ENCODE data around the gene PACSIN1.

The PACSIN1 gene

DNA sequence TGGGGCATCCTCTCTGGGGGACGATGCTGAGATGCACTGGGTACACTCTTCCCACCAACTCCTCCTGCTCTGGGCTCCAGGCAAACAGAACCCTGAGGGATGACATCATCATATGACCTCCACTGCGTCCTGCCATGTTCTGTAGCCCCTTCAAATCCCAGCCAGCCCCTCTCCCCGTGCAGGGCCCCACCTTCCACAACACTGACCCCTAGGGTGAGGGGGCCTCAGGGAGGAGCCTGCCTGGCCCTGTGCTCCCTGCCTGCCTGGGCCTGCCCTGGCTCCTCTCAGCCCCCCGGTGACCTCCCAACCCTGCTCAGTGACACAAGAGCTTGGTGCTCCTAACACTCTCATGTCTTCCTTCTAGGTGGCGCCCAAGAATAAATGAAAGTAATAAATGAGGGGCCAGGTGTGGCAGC is 99.9 kb downstream of the PACSIN1 start:
- no peak for DNase-seq

DNA sequence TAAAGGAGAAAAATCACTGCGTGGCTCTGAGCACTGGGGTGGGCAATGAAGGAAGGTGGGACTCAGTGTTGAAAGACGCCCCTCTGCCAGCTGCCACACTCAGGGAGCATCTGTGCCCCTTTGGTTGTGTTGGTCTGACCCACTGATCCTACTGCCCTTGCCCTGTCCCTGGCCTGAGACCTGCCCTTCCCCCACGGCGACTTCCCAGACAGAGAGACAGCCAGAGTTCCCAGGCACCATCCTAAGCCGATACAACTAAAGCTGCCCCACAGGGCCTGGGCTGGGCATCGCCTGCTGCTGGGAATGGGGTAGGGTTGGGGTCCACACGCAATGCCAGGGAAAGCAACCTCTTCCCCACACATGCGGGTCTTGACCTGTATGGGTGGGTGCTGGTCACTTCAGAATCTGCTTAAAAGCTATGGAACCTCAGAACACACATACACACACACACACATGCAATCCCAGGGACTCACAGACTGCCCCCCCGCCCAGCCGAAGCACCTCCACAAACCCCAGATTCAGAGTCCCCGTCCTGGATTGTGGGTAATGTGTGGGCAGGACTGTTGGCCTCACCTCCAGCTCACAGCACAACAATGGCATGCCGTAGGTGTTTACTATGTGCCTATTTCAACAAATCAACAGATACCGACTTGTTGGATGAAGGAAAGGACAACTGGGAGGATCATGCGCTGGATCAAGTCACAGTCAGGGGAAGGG is 101.1 kb downstream of the PACSIN1 start:
- DNase-seq = no peak

- DNase-seq = no peak
Observed at GRCh38 chr6:34568341-34569201, 102.7 kb downstream of the PACSIN1 start.

GRCh38 chr6:34569361-34569973 is 103.6 kb downstream of the PACSIN1 start:
- no peak for DNase-seq

DNA sequence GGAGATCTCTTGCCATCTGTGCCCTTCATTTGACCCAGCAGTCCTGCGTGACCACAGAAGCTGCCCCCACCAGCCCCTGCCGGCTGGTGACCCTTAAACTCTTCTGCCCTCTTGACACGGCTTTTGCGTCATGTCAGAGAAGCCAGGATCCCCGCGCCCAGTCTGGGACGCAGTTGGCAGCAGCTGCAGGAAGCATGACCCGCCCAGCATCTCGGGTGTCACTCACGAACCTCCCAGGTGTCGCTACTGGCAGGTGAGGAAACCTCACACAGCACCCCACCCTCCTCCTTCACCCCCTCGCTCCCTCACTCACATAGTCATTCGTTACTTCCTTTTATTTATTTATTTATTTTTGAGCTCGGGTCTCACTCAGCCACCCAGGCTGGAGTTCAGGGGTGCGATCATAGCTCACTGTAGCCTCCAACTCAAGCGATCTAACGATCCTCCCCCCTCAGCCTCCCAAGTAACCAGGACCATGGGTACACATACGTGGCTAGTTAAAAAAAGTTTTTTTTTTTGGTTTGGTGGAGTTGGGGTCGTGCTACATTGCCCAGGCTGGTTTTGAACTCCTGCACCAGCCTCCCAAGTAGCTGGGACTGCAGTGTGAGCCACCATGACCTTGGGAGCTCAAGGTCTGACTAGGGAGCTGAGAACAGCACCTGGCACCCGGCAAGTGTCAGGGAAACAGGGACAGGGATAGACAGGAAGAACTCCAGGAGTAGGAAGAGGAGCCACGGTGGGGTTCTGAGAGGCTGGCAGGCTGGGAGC is 104.4 kb downstream of the PACSIN1 start:
- no peak for DNase-seq

- DNase-seq = no peak
Observed at GRCh38 chr6:34571388-34571787, 105.5 kb downstream of the PACSIN1 start.

DNA sequence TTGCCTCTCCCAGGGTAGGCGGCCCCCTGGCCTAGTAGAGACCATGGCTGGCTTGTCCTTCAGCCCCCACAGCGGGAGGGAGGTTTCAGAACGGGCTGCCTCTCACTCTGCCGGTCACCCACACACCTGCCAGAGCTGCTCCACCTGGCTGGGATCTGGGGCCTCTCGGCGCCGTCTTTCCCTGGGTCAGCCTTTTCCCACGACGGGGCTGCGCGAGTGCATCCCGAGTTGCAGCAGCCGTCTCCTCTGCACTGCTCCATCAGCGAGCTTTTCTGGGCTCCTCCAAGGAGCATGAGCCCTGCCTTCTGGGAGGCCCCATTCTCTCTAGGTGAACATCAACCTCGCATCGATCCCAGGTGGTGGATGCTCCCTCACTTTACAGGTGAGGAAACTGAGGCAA is 106.1 kb downstream of the PACSIN1 start:
- DNase-seq = no peak

DNA sequence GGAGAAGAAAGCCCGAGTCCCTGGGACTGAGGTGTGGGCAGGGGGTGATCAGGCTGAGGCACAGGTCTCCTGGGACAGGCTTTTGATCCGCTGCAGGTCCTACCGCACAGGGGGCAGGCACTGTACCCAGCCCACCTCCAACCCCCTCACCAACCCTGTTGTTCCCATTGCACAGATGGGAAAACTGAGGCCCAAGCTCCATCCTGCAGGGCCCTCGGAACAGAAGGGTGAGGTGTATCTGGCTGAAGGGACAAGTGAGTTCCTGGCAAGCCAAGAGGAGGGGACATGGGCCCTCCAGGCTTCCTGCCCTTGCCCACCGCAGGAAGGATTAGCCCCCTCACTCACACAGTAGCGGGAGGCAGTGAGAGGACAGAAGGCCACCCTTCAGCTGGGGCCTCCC is 106.7 kb downstream of the PACSIN1 start:
- no peak for DNase-seq

- no peak for DNase-seq
Observed at GRCh38 chr6:34573567-34574183, 107.8 kb downstream of the PACSIN1 start.

DNA sequence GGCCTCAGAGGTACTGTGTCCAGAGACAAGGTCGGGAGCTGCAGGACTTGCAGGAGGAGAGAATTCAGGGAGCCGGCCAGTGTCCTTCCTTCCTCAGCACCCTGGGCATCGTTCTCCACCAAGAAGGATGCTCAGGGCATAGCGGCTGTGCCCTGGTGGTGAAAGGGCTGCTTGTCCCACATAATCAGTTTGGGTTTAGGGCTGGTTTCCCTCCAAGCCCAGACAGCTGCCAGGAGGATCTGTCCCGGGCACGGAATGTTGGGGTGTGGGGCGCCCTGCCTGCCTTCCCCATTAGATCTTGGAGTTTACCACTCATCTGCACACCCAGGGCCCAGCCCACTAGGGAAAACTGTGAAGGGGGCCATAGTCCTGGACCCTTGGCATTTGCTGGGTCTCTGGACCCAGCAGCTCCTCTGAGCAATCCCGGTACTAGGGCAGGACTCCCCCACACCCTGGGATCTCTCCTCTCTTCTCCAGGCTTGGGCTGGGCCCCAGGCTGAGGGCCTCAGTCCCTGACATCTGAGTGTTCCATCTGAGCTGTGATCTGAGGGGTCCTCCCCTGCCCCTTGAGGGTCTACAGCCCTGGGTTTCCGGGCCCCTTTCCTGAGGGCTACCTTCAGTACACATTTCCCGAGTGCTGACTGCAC is 108.9 kb downstream of the PACSIN1 start:
- DNase-seq = no peak

DNA sequence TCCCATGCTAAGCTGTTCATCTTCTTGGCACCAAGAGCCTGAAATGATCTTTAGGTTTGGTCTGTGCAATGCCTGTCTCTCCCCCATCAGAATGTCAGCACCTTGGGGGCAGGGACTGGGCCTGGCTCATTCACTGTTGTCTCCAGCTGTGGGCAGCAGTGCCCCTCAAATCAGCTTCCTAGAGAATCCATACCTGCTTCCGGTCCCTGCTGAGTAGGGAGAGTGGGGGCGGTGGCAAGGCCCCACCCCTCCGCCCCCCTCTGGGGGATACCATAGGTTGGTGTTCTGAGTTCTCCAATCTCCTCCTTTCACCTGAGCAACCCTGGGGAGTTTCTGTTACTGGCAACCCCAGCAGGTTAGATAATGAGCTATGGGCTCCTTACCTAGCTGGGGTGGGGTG is 109.5 kb downstream of the PACSIN1 start:
- DNase-seq = no peak

- DNase-seq = peak; percentile 10
Observed at GRCh38 chr6:34576286-34576955, 110.5 kb downstream of the PACSIN1 start.

GRCh38 chr6:34578445-34579262 is 112.8 kb downstream of the PACSIN1 start:
- DNase-seq = no peak

GRCh38 chr6:34580707-34581560 is 115.1 kb downstream of the PACSIN1 start:
- DNase-seq = no peak

DNA sequence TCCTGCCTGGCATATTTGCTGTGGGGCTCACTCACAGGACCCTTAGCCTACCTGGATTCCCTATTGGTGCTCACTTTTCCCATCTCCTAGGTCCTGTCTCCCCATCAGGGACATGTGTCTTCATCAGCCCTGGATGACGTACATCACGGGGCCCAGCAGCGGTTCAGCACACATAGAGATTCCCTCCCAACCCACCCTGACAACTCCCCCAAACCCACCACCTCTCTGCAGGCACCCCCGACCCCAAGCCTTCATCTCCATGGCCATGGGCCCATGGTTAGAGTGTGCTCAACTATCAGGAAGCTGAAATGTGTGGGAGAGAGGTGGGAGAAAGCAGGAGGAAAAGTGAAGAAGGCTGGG is 115.7 kb downstream of the PACSIN1 start:
- no peak for DNase-seq

DNA sequence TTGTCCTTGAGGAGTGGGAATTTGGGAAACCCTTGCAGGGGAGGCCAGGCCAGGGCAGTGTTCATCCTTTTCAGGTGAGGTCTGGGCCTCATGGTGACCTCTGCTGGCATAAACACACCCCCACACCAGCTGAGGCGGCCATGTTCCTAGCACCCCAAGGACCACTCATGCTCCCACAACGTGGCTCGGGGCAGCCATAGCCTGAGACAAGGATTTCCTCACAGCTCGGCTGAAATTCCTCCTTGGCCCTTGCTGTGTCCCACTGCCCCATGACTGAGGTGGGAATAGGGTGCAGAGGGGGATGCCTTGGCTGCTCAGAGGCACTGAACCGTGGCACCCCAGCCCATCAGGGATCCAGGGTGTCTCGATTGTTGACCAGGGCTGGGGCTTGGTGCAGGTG is 117.6 kb downstream of the PACSIN1 start:
- DNase-seq = no peak

GRCh38 chr6:34583861-34584604 is 118.2 kb downstream of the PACSIN1 start:
- no peak for DNase-seq

- DNase-seq = no peak
Observed at GRCh38 chr6:34584694-34585093, 118.8 kb downstream of the PACSIN1 start.

All from fibroblast of upper back skin (primary cell).